Smooth muscle cell (in vitro differentiated cells): ENCODE results near the gene ITPRIPL2. TPM values are rescaled to one million over a fixed set of nuclear protein-coding genes. Genes with fewer than 3 reads are reported as not detected.
A peak's percentile ranks its signal among the peaks of the same experiment; 100 is the strongest.

Experiments
- DNase-seq: peaks from one replicate; lab custom pipeline; 2025; ENCODE audit not compliant: unreplicated experiment; lab: John Stamatoyannopoulos, UW
- H2AFZ ChIP-seq: fragments of 200-600 bp; sonication (generic); 2 replicates; pipeline ENCODE4 v1.6.0; 2016; ENCODE audit warnings: antibody characterized with exemption, low read depth, mild to moderate bottlenecking
- H3F3A ChIP-seq: fragments of 200-600 bp; sonication (generic); 2 replicates; pipeline ENCODE4 v1.6.0; 2017; ENCODE audit warnings: antibody characterized with exemption, low read depth
- H3K27ac ChIP-seq: fragments of 200-600 bp; sonication (generic); 2 replicates; pipeline ENCODE4 v1.5.1; 2016; ENCODE audit warnings: low read depth, mild to moderate bottlenecking
- H3K27me3 ChIP-seq: fragments of 200-600 bp; sonication (generic); 2 replicates; pipeline ENCODE4 v1.6.1; 2016; ENCODE audit warnings: low read depth, mild to moderate bottlenecking
- H3K36me3 ChIP-seq: fragments of 200-600 bp; sonication (generic); 2 replicates; pipeline ENCODE4 v1.5.1; 2016; ENCODE audit warnings: low read depth
- H3K4me1 ChIP-seq: fragments of 200-600 bp; sonication (generic); 2 replicates; pipeline ENCODE4 v1.5.1; 2016; ENCODE audit warnings: low read depth
- H3K4me2 ChIP-seq: fragments of 200-600 bp; sonication (generic); 2 replicates; pipeline ENCODE4 v1.6.0; 2016; ENCODE audit warnings: mild to moderate bottlenecking
- H3K4me3 ChIP-seq: fragments of 200-600 bp; sonication (generic); 2 replicates; pipeline ENCODE4 v1.5.1; 2016; ENCODE audit warnings: mild to moderate bottlenecking
- H3K79me2 ChIP-seq: fragments of 200-600 bp; sonication (generic); 2 replicates; pipeline ENCODE4 v1.6.0; 2016; ENCODE audit warnings: low read depth, mild to moderate bottlenecking
- H3K9ac ChIP-seq: fragments of 200-600 bp; sonication (generic); 2 replicates; pipeline ENCODE4 v1.6.0; 2016; ENCODE audit warnings: low read depth
- H3K9me3 ChIP-seq: fragments of 200-600 bp; sonication (generic); replicated peaks from 2 replicates; pipeline ENCODE4 v1.5.1; 2016; ENCODE audit warnings: low read depth
- H4K20me1 ChIP-seq: fragments of 200-600 bp; sonication (generic); 2 replicates; pipeline ENCODE4 v1.6.0; 2016; ENCODE audit warnings: low read depth
- CTCF ChIP-seq: fragments of 200-600 bp; sonication (generic); IDR thresholded peaks from 2 replicates; pipeline ENCODE4 v1.5.1; 2017; ENCODE audit warnings: borderline replicate concordance, mild to moderate bottlenecking, antibody characterized with exemption; ENCODE audit not compliant: insufficient read depth, poor library complexity, severe bottlenecking
- WGBS: methylation state at CpG from one replicate; pipeline ENCODE4 v1.1.7; 2016; ENCODE audit warnings: low lambda C conversion rate; 5-methylcytosine and 5-hydroxymethylcytosine counted together
- polyA plus RNA-seq: library from polyadenylated mRNA; unstranded; fragments of >200 nt; fragmentation: Nextera tagmentation; extraction: Ambion mirVana; gene quantifications from 2 replicates; pipeline ENCODE4 v1.2.1, GENCODE V29; 2016
- total RNA-seq: library from RNA; depleted of rRNA; stranded (reverse); fragments of >200 nt; gene quantifications from 2 replicates; pipeline ENCODE4 v1.2.3, GENCODE V29; 2014

Gene ITPRIPL2
- total and polyA plus RNA-seq, 2 experiments from 2014 or later = 16.4 to 26.4 TPM

DNA sequence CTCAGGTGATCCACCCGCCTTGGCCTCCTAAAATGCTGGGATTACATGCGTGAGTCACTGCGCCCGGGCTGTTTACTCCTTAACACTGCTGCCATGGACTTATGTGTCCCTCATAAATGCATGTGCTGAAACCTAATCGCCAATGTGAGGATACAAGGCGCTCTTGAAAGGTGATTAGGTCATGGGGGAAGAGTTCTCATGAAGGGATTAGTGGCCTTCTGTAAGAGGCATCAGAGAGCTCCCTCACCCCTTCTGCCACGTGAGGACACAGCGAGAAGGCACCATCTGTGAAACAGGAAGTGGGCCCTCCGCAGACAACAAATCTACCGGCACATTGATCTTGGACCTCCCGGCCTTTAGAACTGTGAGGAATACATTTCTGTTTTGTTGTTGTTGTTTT lies 19.1 kb downstream of the ITPRIPL2 start:
- Histone ChIP-seq H3K36me3 (no peaks in the 10 kb centered on the region), H3F3A (peaks cover 38% of the 10 kb centered on the region), H3K4me3 (no peak overlapping the region), H3K4me2 (no peak overlapping the region), H3K4me1 (peaks cover 7% of the 10 kb centered on the region), H4K20me1 (no peaks in the 10 kb centered on the region), H3K27ac (peak overlapping the region; percentile 95), H3K79me2 (no peaks in the 10 kb centered on the region), H3K9me3 (no peaks in the 10 kb centered on the region), H2AFZ (no peak overlapping the region), H3K27me3 (no peaks in the 10 kb centered on the region), H3K9ac (no peak overlapping the region)
- WGBS = 59% methylated on average over 11 of the region's 11 CpGs
- no peak for DNase-seq
- TF ChIP-seq CTCF = no peak

- DNase-seq = no peak
- H3K4me1 ChIP-seq = peaks cover 7% of the 10 kb centered on the region
These were observed 19.8 kb downstream of the ITPRIPL2 start for GRCh38 chr16:19133600-19133999.

GRCh38 chr16:19135201-19135842 lies 21.6 kb downstream of the ITPRIPL2 start:
- peaks cover 11% of the 10 kb centered on the region for H3K4me1 ChIP-seq
- 63% methylated on average over 10 of the region's 10 CpGs for WGBS
- no peak for TF ChIP-seq CTCF

More at GRCh38 chr16:19133600-19133999, 19.8 kb downstream of the ITPRIPL2 start:
- peaks cover 38% of the 10 kb centered on the region for H3F3A ChIP-seq
- no peaks in the 10 kb centered on the region for H3K9me3 ChIP-seq
- H2AFZ ChIP-seq = no peak overlapping the region
- H3K4me2 ChIP-seq = no peak overlapping the region
- H3K27ac ChIP-seq = no peak overlapping the region
- H4K20me1 ChIP-seq = no peaks in the 10 kb centered on the region
- H3K4me3 ChIP-seq = no peak overlapping the region
- H3K79me2 ChIP-seq = no peaks in the 10 kb centered on the region
- 100% methylated on average over 1 of the region's 1 CpG for WGBS
- H3K27me3 ChIP-seq = no peaks in the 10 kb centered on the region
- H3K9ac ChIP-seq = no peak overlapping the region
- TF ChIP-seq CTCF = no peak
- H3K36me3 ChIP-seq = no peaks in the 10 kb centered on the region

GRCh38 chr16:19135896-19136438 lies 22.2 kb downstream of the ITPRIPL2 start:
- no peaks in the 10 kb centered on the region for H3K27me3 ChIP-seq
- peaks cover 11% of the 10 kb centered on the region for H3K4me1 ChIP-seq
- H3F3A ChIP-seq = peaks cover 29% of the 10 kb centered on the region
- H3K27ac ChIP-seq = no peak overlapping the region
- no peak for TF ChIP-seq CTCF
- no peaks in the 10 kb centered on the region for H3K36me3 ChIP-seq
- no peaks in the 10 kb centered on the region for H4K20me1 ChIP-seq
- H3K79me2 ChIP-seq = no peaks in the 10 kb centered on the region
- H3K9me3 ChIP-seq = no peaks in the 10 kb centered on the region
- H3K4me3 ChIP-seq = no peak overlapping the region
- no peak overlapping the region for H3K4me2 ChIP-seq
- no peak overlapping the region for H2AFZ ChIP-seq
- no peak for DNase-seq
- 63% methylated on average over 6 of the region's 7 CpGs for WGBS
- no peak overlapping the region for H3K9ac ChIP-seq

More at GRCh38 chr16:19135201-19135842, 21.6 kb downstream of the ITPRIPL2 start:
- no peak overlapping the region for H2AFZ ChIP-seq
- H3K27ac ChIP-seq = no peak overlapping the region
- no peak overlapping the region for H3K4me3 ChIP-seq
- peaks cover 34% of the 10 kb centered on the region for H3F3A ChIP-seq
- no peak overlapping the region for H3K9ac ChIP-seq
- no peaks in the 10 kb centered on the region for H4K20me1 ChIP-seq
- H3K79me2 ChIP-seq = no peaks in the 10 kb centered on the region
- H3K27me3 ChIP-seq = no peaks in the 10 kb centered on the region
- H3K36me3 ChIP-seq = no peaks in the 10 kb centered on the region
- H3K9me3 ChIP-seq = no peaks in the 10 kb centered on the region
- H3K4me2 ChIP-seq = no peak overlapping the region
- no peak for DNase-seq
